K562 (cell line): ENCODE data around the gene RINL. TPM values are rescaled to one million over a fixed set of nuclear protein-coding genes. Genes with fewer than 3 reads are reported as not detected.

ENCODE experiments used
- BHLHE40 ChIP-seq: IDR thresholded peaks from 2 replicates; pipeline ENCODE4 v1.6.1; 2011; ENCODE audit warnings: low read length, improper control_type of control experiment
- CHD4 ChIP-seq: fragments of 200-600 bp; sonication (generic); IDR thresholded peaks from 3 replicates; pipeline ENCODE4 v1.6.1; 2012; ENCODE audit warnings: low read depth, mild to moderate bottlenecking, mixed read lengths, low read length, inconsistent platforms; ENCODE audit not compliant: insufficient read depth, insufficient replicate concordance, poor library complexity, severe bottlenecking
- COPS2 ChIP-seq: fragments of 450-650 bp; conservative IDR thresholded peaks from 2 replicates; pipeline ENCODE4 v1.6.1; 2016; ENCODE audit warnings: mild to moderate bottlenecking, moderate library complexity
- FOXP1 ChIP-seq: sonication (generic); formaldehyde crosslinking; IDR thresholded peaks from 2 replicates; pipeline ENCODE4 v1.8.0; 2022; ENCODE audit warnings: mild to moderate bottlenecking, missing genetic modification reagents
- HDAC3 ChIP-seq: fragments of 450-650 bp; IDR thresholded peaks from 2 replicates; pipeline ENCODE4 v1.6.1; 2018; ENCODE audit warnings: borderline replicate concordance, mild to moderate bottlenecking, moderate library complexity; ENCODE audit not compliant: partially characterized antibody
- MYNN ChIP-seq, 2 experiments: sonication (generic); formaldehyde crosslinking in 1 of 2; IDR thresholded peaks; 2 replicates each; pipeline versions ENCODE4 v1.5.0 to v1.6.1; 2016 to 2020; ENCODE audit warnings: antibody characterized with exemption in 1 of 2, missing genetic modification reagents in 1 of 2
- NRF1 ChIP-seq, 2 experiments: fragments of 450-650 bp; IDR thresholded peaks in 1 of 2; conservative IDR thresholded peaks in 1 of 2; 2 replicates each; pipeline ENCODE4 v1.6.1; 2014; ENCODE audit warnings: mild to moderate bottlenecking in 2 of 2
- POLR3A ChIP-seq: IDR thresholded peaks from 2 replicates; pipeline ENCODE4 v1.6.1; 2011; ENCODE audit warnings: borderline replicate concordance, mild to moderate bottlenecking, moderate library complexity; ENCODE audit not compliant: insufficient read length, insufficient read depth; ENCODE audit errors: extremely low read depth
- SRF ChIP-seq, 2 experiments: fragments of 250-450, 450-650 bp in 1 of 2; sonication (Bioruptor Pico) in 1 of 2; sonication (generic) in 1 of 2; formaldehyde crosslinking; IDR thresholded peaks; 2 replicates each; pipeline versions ENCODE4 v1.5.0 to v1.5.1; 2020 to 2022; ENCODE audit warnings: mild to moderate bottlenecking in 1 of 2, missing genetic modification reagents in 1 of 2
- SUPT5H ChIP-seq: fragments of 450-650 bp; IDR thresholded peaks from 2 replicates; pipeline ENCODE4 v1.6.1; 2016
- TEAD1 ChIP-seq, 2 experiments: fragments of 450-650 bp in 1 of 2; sonication (generic) in 1 of 2; formaldehyde crosslinking; IDR thresholded peaks; 2 replicates each; pipeline versions ENCODE4 v1.4.0 to v1.8.0; 2020 to 2022; ENCODE audit warnings: mild to moderate bottlenecking in 2 of 2, missing genetic modification reagents in 1 of 2
- THRAP3 ChIP-seq: fragments of 450-650 bp; IDR thresholded peaks from 2 replicates; pipeline ENCODE4 v1.6.1; 2016; ENCODE audit warnings: mild to moderate bottlenecking, inconsistent platforms, borderline replicate concordance
- ZNF124 ChIP-seq: sonication (generic); formaldehyde crosslinking; IDR thresholded peaks from 2 replicates; pipeline ENCODE4 v1.8.1; 2022; ENCODE audit warnings: missing genetic modification reagents
- ZNF175 ChIP-seq: fragments of 200-800 bp; sonication (Bioruptor generic); IDR thresholded peaks from 2 replicates; pipeline ENCODE4 v1.6.1; 2016; ENCODE audit warnings: low read depth, mild to moderate bottlenecking, missing genetic modification characterization, missing compliant biosample characterization
- polyA plus RNA-seq, 8 experiments: library from polyadenylated mRNA; depleted of rRNA in 4 of 8; stranded (reverse) in 5 of 8; unstranded in 3 of 8; fragments of >200 nt; fragmentation: Nextera tagmentation in 2 of 8; fragmentation: Illumina TruSeq in 1 of 8; extraction: Ambion mirVana in 2 of 8; extraction: Trizol in 1 of 8; gene quantifications; 2 replicates each; pipeline versions ENCODE4 v1.2.1 to v1.2.3, GENCODE V29; 2011 to 2014; ENCODE audit warnings: inconsistent platforms in 1 of 8, missing spikeins in 1 of 8
- total RNA-seq, 7 experiments: library from RNA; depleted of rRNA in 6 of 7; stranded (reverse); fragments of >200 nt in 6 of 7; fragmentation: Illumina TruSeq in 2 of 7; extraction: Trizol in 2 of 7; gene quantifications; 2 replicates each; pipeline versions ENCODE4 v1.2.1 to v1.2.3, GENCODE V29; 2011 to 2021; ENCODE audit warnings: low replicate concordance in 1 of 7
- TF ChIP-seq, protein P1 (sequence below): fragments of 450-650 bp; conservative IDR thresholded peaks from 2 replicates; pipeline ENCODE4 v1.6.1; 2016; ENCODE audit warnings: missing genetic modification characterization, low read depth, mild to moderate bottlenecking, control low read depth, missing compliant biosample characterization
- TF ChIP-seq, protein P2 (sequence below), 2 experiments: fragments of 150-350 bp in 1 of 2; IDR thresholded peaks; 2 replicates each; pipeline ENCODE4 v1.6.1; 2012 to 2016; ENCODE audit warnings: low read depth in 2 of 2, low read length in 2 of 2, mild to moderate bottlenecking in 1 of 2, moderate library complexity in 1 of 2
- TF ChIP-seq, protein P3 (sequence below): IDR thresholded peaks from 3 replicates; pipeline ENCODE4 v1.6.1; 2011; ENCODE audit warnings: borderline replicate concordance, mild to moderate bottlenecking, moderate library complexity; ENCODE audit not compliant: insufficient read length; ENCODE audit errors: extremely low read depth

The RINL gene
- total and polyA plus RNA-seq, 9 of the 15 experiments (the other 6 are each of a cell fraction or from before 2014, with no cell fraction given): 0.82 to 10.9 (median 4.9) TPM

DNA sequence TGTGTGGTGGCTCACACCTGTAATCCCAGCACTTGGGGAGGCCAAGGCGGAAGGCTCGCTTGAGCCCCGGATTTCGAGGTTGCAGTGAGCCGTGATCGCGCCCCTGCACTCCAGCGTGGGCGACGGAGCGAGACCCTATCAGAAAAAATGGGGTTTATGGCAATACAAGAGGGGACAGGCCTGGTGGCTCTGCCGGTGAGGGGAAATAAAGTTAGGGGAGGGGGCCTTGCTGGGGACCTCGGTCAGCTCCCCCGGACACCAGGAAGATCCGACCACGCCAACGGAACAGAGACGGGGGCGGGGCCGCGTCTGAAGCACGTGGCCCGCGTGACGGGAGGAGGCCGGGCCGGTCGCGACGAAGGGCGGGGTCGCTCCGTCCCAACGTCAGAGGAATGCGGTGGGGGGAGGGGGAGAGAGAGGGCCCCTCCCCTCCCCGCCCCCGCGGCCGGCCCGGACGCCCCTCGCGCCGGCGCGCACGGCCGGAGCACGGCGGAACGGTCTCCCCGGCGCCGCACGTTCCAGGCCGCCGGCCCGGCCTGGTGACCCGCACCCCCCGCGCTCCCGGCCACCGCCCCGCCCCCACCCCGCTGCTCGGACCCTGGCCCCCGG lies 26.3 kb downstream of the RINL start (continued):
- TF ChIP-seq MYNN (IDR thresholded peaks at IDR 0.05): no peak
- no peak for TF ChIP-seq MYNN (CRISPR knock-in tag; IDR thresholded peaks at IDR 0.05)
- TF ChIP-seq CHD4: no peak
- peak; percentile 13 to 19; a peak in 2 of 4 replicates for TF ChIP-seq NRF1 (conservative IDR thresholded peaks at IDR 0.05 in 1 of 2, IDR thresholded peaks at IDR 0.05 in 1 of 2)
- TF ChIP-seq, protein P1, sequence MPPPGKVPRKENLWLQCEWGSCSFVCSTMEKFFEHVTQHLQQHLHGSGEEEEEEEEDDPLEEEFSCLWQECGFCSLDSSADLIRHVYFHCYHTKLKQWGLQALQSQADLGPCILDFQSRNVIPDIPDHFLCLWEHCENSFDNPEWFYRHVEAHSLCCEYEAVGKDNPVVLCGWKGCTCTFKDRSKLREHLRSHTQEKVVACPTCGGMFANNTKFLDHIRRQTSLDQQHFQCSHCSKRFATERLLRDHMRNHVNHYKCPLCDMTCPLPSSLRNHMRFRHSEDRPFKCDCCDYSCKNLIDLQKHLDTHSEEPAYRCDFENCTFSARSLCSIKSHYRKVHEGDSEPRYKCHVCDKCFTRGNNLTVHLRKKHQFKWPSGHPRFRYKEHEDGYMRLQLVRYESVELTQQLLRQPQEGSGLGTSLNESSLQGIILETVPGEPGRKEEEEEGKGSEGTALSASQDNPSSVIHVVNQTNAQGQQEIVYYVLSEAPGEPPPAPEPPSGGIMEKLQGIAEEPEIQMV (tag): no peak
- TF ChIP-seq TEAD1 (CRISPR knock-in tag; IDR thresholded peaks at IDR 0.05): peak; percentile 84 to 98
- TF ChIP-seq SUPT5H: peak; percentile 78
- TF ChIP-seq FOXP1 (CRISPR knock-in tag): no peak
- TF ChIP-seq, protein P2, sequence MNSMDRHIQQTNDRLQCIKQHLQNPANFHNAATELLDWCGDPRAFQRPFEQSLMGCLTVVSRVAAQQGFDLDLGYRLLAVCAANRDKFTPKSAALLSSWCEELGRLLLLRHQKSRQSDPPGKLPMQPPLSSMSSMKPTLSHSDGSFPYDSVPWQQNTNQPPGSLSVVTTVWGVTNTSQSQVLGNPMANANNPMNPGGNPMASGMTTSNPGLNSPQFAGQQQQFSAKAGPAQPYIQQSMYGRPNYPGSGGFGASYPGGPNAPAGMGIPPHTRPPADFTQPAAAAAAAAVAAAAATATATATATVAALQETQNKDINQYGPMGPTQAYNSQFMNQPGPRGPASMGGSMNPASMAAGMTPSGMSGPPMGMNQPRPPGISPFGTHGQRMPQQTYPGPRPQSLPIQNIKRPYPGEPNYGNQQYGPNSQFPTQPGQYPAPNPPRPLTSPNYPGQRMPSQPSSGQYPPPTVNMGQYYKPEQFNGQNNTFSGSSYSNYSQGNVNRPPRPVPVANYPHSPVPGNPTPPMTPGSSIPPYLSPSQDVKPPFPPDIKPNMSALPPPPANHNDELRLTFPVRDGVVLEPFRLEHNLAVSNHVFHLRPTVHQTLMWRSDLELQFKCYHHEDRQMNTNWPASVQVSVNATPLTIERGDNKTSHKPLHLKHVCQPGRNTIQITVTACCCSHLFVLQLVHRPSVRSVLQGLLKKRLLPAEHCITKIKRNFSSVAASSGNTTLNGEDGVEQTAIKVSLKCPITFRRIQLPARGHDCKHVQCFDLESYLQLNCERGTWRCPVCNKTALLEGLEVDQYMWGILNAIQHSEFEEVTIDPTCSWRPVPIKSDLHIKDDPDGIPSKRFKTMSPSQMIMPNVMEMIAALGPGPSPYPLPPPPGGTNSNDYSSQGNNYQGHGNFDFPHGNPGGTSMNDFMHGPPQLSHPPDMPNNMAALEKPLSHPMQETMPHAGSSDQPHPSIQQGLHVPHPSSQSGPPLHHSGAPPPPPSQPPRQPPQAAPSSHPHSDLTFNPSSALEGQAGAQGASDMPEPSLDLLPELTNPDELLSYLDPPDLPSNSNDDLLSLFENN (IDR thresholded peaks at IDR 0.05; ENCODE audit: low read depth in 2 of 2, low read length in 2 of 2): peak in 1 of 2 experiments; percentile 54; a peak in 1 of 4 replicates
- no peak for TF ChIP-seq COPS2
- no peak for TF ChIP-seq SRF (CRISPR knock-in tag; IDR thresholded peaks at IDR 0.05)
- TF ChIP-seq, protein P3, sequence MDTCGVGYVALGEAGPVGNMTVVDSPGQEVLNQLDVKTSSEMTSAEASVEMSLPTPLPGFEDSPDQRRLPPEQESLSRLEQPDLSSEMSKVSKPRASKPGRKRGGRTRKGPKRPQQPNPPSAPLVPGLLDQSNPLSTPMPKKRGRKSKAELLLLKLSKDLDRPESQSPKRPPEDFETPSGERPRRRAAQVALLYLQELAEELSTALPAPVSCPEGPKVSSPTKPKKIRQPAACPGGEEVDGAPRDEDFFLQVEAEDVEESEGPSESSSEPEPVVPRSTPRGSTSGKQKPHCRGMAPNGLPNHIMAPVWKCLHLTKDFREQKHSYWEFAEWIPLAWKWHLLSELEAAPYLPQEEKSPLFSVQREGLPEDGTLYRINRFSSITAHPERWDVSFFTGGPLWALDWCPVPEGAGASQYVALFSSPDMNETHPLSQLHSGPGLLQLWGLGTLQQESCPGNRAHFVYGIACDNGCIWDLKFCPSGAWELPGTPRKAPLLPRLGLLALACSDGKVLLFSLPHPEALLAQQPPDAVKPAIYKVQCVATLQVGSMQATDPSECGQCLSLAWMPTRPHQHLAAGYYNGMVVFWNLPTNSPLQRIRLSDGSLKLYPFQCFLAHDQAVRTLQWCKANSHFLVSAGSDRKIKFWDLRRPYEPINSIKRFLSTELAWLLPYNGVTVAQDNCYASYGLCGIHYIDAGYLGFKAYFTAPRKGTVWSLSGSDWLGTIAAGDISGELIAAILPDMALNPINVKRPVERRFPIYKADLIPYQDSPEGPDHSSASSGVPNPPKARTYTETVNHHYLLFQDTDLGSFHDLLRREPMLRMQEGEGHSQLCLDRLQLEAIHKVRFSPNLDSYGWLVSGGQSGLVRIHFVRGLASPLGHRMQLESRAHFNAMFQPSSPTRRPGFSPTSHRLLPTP: no peak
- no peak for TF ChIP-seq THRAP3
- TF ChIP-seq ZNF175 (CRISPR knock-in tag): no peak
- no peak for TF ChIP-seq ZNF124 (CRISPR knock-in tag)
- TF ChIP-seq POLR3A: no peak
- TF ChIP-seq HDAC3: no peak
- TF ChIP-seq BHLHE40: peak; percentile 93
